NCI-H2107 treated with DMSO at 0.1 percent for 48 hours (cell line): ENCODE results near the gene RPP25.
"Not testable (repeated sequence)": the region's sequence is repeated elsewhere in the genome, so short reads cannot be mapped to it uniquely, and the experiment has no call there.

Experiments used
- DNase-seq: peaks from one replicate; lab custom pipeline; 2025; ENCODE audit not compliant: unreplicated experiment; lab: John Stamatoyannopoulos, UW

RPP25 gene

GRCh38 chr15:74963213-74963612 is 6.6 kb upstream of the RPP25 start:
- no peak for DNase-seq

GRCh38 chr15:74962671-74963070 is 6.1 kb upstream of the RPP25 start:
- DNase-seq, result no peak

GRCh38 chr15:74962219-74962618 is 5.6 kb upstream of the RPP25 start:
- DNase-seq, result no peak

GRCh38 chr15:74961616-74962015 is 5.0 kb upstream of the RPP25 start:
- DNase-seq, result no peak

- DNase-seq, result no peak
Observed at GRCh38 chr15:74960995-74961588, 4.5 kb upstream of the RPP25 start.

GRCh38 chr15:74960286-74960685 is 3.7 kb upstream of the RPP25 start:
- no peak for DNase-seq

- DNase-seq, result no peak
Observed at GRCh38 chr15:74959586-74959939, 3.0 kb upstream of the RPP25 start.

- DNase-seq, result no peak
Observed at GRCh38 chr15:74958908-74959585, 2.5 kb upstream of the RPP25 start.

GRCh38 chr15:74958320-74958907 is 1.8 kb upstream of the RPP25 start:
- no peak for DNase-seq

GRCh38 chr15:74957476-74958035 is 984 bp upstream of the RPP25 start:
- DNase-seq, result no peak

- DNase-seq, result no peak
Observed at GRCh38 chr15:74955796-74956647, 550 bp downstream of the RPP25 start.

- DNase-seq, result no peak
Observed at GRCh38 chr15:74955017-74955416, 1.6 kb downstream of the RPP25 start.

GRCh38 chr15:74954515-74954914 is 2.1 kb downstream of the RPP25 start:
- DNase-seq, result no peak

GRCh38 chr15:74951006-74951405 is 5.6 kb downstream of the RPP25 start:
- DNase-seq, result no peak

- peak; percentile 55 for DNase-seq
Observed at GRCh38 chr15:74950078-74950908, 6.3 kb downstream of the RPP25 start.

GRCh38 chr15:74937590-74938371 is 18.8 kb downstream of the RPP25 start, which contains the start of gene COX5A:
Gene COX5A (minus strand): TSS chr15:74938073. CDS start chr15:74938014, 59 bp downstream.
- peak; percentile 69 for DNase-seq

- DNase-seq, result no peak
Observed at GRCh38 chr15:74937272-74937589, 19.3 kb downstream of the RPP25 start.

GRCh38 chr15:74935193-74935592 is 21.4 kb downstream of the RPP25 start:
- DNase-seq, result not testable (repeated sequence)

GRCh38 chr15:74933573-74933972 is 23.0 kb downstream of the RPP25 start:
- DNase-seq, result no peak

GRCh38 chr15:74928771-74929198 is 27.8 kb downstream of the RPP25 start:
- DNase-seq, result no peak
